Smooth muscle cell (in vitro differentiated cells): ENCODE results near the gene ECSIT. TPM values are rescaled to one million over a fixed set of nuclear protein-coding genes. Genes with fewer than 3 reads are reported as not detected.

Source experiments
- DNase-seq: peaks from one replicate; lab custom pipeline; 2025; ENCODE audit not compliant: unreplicated experiment; lab: John Stamatoyannopoulos, UW
- H2AFZ ChIP-seq: fragments of 200-600 bp; sonication (generic); 2 replicates; pipeline ENCODE4 v1.6.0; 2016; ENCODE audit warnings: antibody characterized with exemption, low read depth, mild to moderate bottlenecking
- H3F3A ChIP-seq: fragments of 200-600 bp; sonication (generic); 2 replicates; pipeline ENCODE4 v1.6.0; 2017; ENCODE audit warnings: antibody characterized with exemption, low read depth
- H3K27ac ChIP-seq: fragments of 200-600 bp; sonication (generic); 2 replicates; pipeline ENCODE4 v1.5.1; 2016; ENCODE audit warnings: low read depth, mild to moderate bottlenecking
- H3K27me3 ChIP-seq: fragments of 200-600 bp; sonication (generic); 2 replicates; pipeline ENCODE4 v1.6.1; 2016; ENCODE audit warnings: low read depth, mild to moderate bottlenecking
- H3K36me3 ChIP-seq: fragments of 200-600 bp; sonication (generic); 2 replicates; pipeline ENCODE4 v1.5.1; 2016; ENCODE audit warnings: low read depth
- H3K4me1 ChIP-seq: fragments of 200-600 bp; sonication (generic); 2 replicates; pipeline ENCODE4 v1.5.1; 2016; ENCODE audit warnings: low read depth
- H3K4me2 ChIP-seq: fragments of 200-600 bp; sonication (generic); 2 replicates; pipeline ENCODE4 v1.6.0; 2016; ENCODE audit warnings: mild to moderate bottlenecking
- H3K4me3 ChIP-seq: fragments of 200-600 bp; sonication (generic); 2 replicates; pipeline ENCODE4 v1.5.1; 2016; ENCODE audit warnings: mild to moderate bottlenecking
- H3K79me2 ChIP-seq: fragments of 200-600 bp; sonication (generic); 2 replicates; pipeline ENCODE4 v1.6.0; 2016; ENCODE audit warnings: low read depth, mild to moderate bottlenecking
- H3K9ac ChIP-seq: fragments of 200-600 bp; sonication (generic); 2 replicates; pipeline ENCODE4 v1.6.0; 2016; ENCODE audit warnings: low read depth
- H3K9me3 ChIP-seq: fragments of 200-600 bp; sonication (generic); replicated peaks from 2 replicates; pipeline ENCODE4 v1.5.1; 2016; ENCODE audit warnings: low read depth
- H4K20me1 ChIP-seq: fragments of 200-600 bp; sonication (generic); 2 replicates; pipeline ENCODE4 v1.6.0; 2016; ENCODE audit warnings: low read depth
- WGBS: methylation state at CpG from one replicate; pipeline ENCODE4 v1.1.7; 2016; ENCODE audit warnings: low lambda C conversion rate; 5-methylcytosine and 5-hydroxymethylcytosine counted together
- microRNA-seq: library from miRNA; unstranded; fragments of <30 nt; microRNA quantifications from one replicate; pipeline ENCODE4, GENCODE V29; 2016; ENCODE audit warnings: borderline number of aligned reads
- polyA plus RNA-seq: library from polyadenylated mRNA; unstranded; fragments of >200 nt; fragmentation: Nextera tagmentation; extraction: Ambion mirVana; gene quantifications from 2 replicates; pipeline ENCODE4 v1.2.1, GENCODE V29; 2016
- small RNA-seq: library from RNA; depleted of rRNA; stranded (forward); fragments of <200 nt; gene quantifications from one replicate; pipeline ENCODE3, GENCODE V24; 2014
- total RNA-seq: library from RNA; depleted of rRNA; stranded (reverse); fragments of >200 nt; gene quantifications from 2 replicates; pipeline ENCODE4 v1.2.3, GENCODE V29; 2014
- TF ChIP-seq, protein P1 (sequence below): fragments of 200-600 bp; sonication (generic); IDR thresholded peaks from 2 replicates; pipeline ENCODE4 v1.5.1; 2017; ENCODE audit warnings: borderline replicate concordance, mild to moderate bottlenecking, antibody characterized with exemption; ENCODE audit not compliant: insufficient read depth, poor library complexity, severe bottlenecking

Gene ECSIT
- total and polyA plus RNA-seq, 2 experiments from 2014 or later, result 21.1 to 32.1 TPM

DNA sequence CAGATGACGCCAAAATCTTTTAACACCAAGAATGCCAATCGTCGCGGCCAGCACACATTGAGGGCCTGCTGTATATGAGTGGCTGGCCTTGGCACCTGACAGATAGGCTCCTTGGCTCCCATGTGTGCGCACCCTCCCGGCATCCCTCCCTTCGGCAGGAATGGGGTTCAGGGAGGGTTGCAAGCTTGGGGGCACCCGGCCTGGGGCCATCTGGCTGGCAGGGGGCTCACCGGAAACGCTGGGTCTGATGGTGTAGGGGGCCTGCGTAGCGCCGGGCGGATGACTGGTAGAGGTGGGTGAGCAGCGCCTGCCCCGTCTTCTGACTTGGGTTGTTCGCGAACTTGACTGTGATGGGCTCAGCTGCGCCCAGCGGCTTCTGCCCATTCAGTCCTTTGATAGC, 71.1 kb downstream of the ECSIT start:
- Histone ChIP-seq H3K9ac (no peak overlapping the region), H2AFZ (no peak overlapping the region), H4K20me1 (no peaks in the 10 kb centered on the region), H3K4me1 (no peaks in the 10 kb centered on the region), H3K79me2 (no peaks in the 10 kb centered on the region), H3K4me2 (no peak overlapping the region), H3K9me3 (no peaks in the 10 kb centered on the region), H3K4me3 (no peak overlapping the region), H3K27ac (no peak overlapping the region), H3F3A (no peaks in the 10 kb centered on the region), H3K36me3 (no peaks in the 10 kb centered on the region), H3K27me3 (no peaks in the 10 kb centered on the region)
- DNase-seq, result no peak
- TF ChIP-seq, protein P1, sequence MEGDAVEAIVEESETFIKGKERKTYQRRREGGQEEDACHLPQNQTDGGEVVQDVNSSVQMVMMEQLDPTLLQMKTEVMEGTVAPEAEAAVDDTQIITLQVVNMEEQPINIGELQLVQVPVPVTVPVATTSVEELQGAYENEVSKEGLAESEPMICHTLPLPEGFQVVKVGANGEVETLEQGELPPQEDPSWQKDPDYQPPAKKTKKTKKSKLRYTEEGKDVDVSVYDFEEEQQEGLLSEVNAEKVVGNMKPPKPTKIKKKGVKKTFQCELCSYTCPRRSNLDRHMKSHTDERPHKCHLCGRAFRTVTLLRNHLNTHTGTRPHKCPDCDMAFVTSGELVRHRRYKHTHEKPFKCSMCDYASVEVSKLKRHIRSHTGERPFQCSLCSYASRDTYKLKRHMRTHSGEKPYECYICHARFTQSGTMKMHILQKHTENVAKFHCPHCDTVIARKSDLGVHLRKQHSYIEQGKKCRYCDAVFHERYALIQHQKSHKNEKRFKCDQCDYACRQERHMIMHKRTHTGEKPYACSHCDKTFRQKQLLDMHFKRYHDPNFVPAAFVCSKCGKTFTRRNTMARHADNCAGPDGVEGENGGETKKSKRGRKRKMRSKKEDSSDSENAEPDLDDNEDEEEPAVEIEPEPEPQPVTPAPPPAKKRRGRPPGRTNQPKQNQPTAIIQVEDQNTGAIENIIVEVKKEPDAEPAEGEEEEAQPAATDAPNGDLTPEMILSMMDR, result no peak
- 94% methylated on average over 20 of the region's 20 CpGs for WGBS

DNA sequence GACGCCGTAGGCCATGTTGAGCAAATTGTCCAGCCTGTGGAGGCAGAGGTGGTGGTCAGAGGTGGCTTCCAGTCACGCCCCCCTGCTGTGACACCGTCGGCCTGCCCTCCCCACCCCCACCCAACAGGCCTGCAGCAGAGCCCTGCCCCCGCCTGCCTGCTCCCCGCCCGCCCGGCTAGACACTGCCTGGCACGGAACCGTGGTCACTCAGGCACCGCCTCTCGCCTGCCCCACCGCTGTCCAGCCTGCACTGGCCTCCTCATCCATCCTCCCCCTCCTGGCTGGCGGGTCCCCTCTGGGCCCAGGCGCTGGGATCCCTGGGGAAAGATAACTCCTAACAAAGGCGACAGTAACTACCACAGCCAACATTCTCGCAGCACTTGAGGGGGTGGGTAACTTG, 71.8 kb downstream of the ECSIT start:
- Histone ChIP-seq H3K79me2 (no peaks in the 10 kb centered on the region), H3K4me3 (no peak overlapping the region), H3K36me3 (no peaks in the 10 kb centered on the region), H3F3A (no peaks in the 10 kb centered on the region), H3K4me1 (peaks cover 2% of the 10 kb centered on the region), H4K20me1 (no peaks in the 10 kb centered on the region), H3K9ac (no peak overlapping the region), H3K9me3 (no peaks in the 10 kb centered on the region), H2AFZ (no peak overlapping the region), H3K27ac (no peak overlapping the region), H3K4me2 (no peak overlapping the region), H3K27me3 (no peaks in the 10 kb centered on the region)
- WGBS, result 50% methylated on average over 12 of the region's 18 CpGs
- TF ChIP-seq, protein P1, result no peak
- no peak for DNase-seq

DNA sequence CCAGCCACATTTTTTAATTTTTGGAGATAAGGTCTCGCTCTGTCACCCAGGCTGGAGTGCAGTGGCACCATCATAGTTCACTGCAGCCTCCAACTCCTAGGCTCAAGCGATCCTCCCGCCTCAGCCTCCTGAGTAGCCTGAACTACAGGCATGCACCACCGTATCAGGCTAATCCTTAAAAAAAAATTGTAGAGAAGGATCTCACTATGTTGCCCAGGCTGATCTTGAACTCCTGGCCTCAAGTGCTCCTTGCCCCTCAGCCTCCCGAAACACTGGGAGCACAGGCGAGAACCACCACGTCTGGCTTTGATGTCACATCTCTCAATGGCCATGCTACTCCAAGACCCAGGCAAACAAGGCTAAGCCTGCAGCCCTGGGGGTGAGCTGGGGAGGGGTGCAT, 72.3 kb downstream of the ECSIT start:
- H3K9me3 ChIP-seq, result no peaks in the 10 kb centered on the region
- H3K9ac ChIP-seq, result no peak overlapping the region
- TF ChIP-seq, protein P1, result no peak
- no peaks in the 10 kb centered on the region for H3F3A ChIP-seq
- H2AFZ ChIP-seq, result no peak overlapping the region
- no peak for DNase-seq
- H3K36me3 ChIP-seq, result no peaks in the 10 kb centered on the region
- 93% methylated on average over 7 of the region's 7 CpGs for WGBS
- H4K20me1 ChIP-seq, result no peaks in the 10 kb centered on the region
- H3K4me3 ChIP-seq, result no peak overlapping the region
- H3K27ac ChIP-seq, result no peak overlapping the region
- no peaks in the 10 kb centered on the region for H3K27me3 ChIP-seq
- H3K79me2 ChIP-seq, result no peaks in the 10 kb centered on the region
- peaks cover 6% of the 10 kb centered on the region for H3K4me1 ChIP-seq
- no peak overlapping the region for H3K4me2 ChIP-seq

Small RNAs within 50 kb of the gene (microRNA-seq; reads per million reads assigned to microRNA genes)
- gene MIR7974, result not detected

Small RNAs within 50 kb of the gene (small RNA-seq; reads per million reads assigned to genes)
- gene MIR7974 (0.76 reads per million, percentile 25 among the genes with 10 or more reads in this experiment), gene RN7SL833P (0.18 reads per million)

Other genes with a start within 250 kb of the ECSIT start
- gene TSPAN16, start 233.0 kb downstream of the ECSIT start, total RNA-seq, result not detected in 2 replicates
- not detected in 2 replicates for gene TSPAN16, start 233.0 kb downstream of the ECSIT start, polyA plus RNA-seq
- gene RAB3D, start 189.5 kb downstream of the ECSIT start, total RNA-seq, result 11.0 and 11.9 TPM in 2 replicates
- 6.2 and 7.3 TPM in 2 replicates for gene RAB3D, start 189.5 kb downstream of the ECSIT start, polyA plus RNA-seq
- 162 and 163 TPM in 2 replicates for gene TMEM205, start 182.9 kb downstream of the ECSIT start, total RNA-seq
- 118 and 119 TPM in 2 replicates for gene TMEM205, start 182.9 kb downstream of the ECSIT start, polyA plus RNA-seq
- gene CCDC159, start 182.6 kb downstream of the ECSIT start, total RNA-seq, result 17.0 and 29.4 TPM in 2 replicates
- 8.7 and 9.8 TPM in 2 replicates for gene CCDC159, start 182.6 kb downstream of the ECSIT start, polyA plus RNA-seq
- 15.1 and 21.4 TPM in 2 replicates for gene PLPPR2, start 173.7 kb downstream of the ECSIT start, total RNA-seq
- gene PLPPR2, start 173.7 kb downstream of the ECSIT start, polyA plus RNA-seq, result 54.0 and 67.1 TPM in 2 replicates
- gene SWSAP1, start 154.5 kb downstream of the ECSIT start, total RNA-seq, result 0.99 and 1.3 TPM in 2 replicates
- gene SWSAP1, start 154.5 kb downstream of the ECSIT start, polyA plus RNA-seq, result 2.7 and 2.8 TPM in 2 replicates
- gene EPOR, start 144.8 kb downstream of the ECSIT start, total RNA-seq, result 9.9 and 11.3 TPM in 2 replicates
- gene EPOR, start 144.8 kb downstream of the ECSIT start, polyA plus RNA-seq, result 24.9 and 27.4 TPM in 2 replicates
- 5.5 and 9.6 TPM in 2 replicates for gene RGL3, start 109.8 kb downstream of the ECSIT start, total RNA-seq
- gene RGL3, start 109.8 kb downstream of the ECSIT start, polyA plus RNA-seq, result 6.6 and 39.0 TPM in 2 replicates
- gene ODAD3, start 94.0 kb downstream of the ECSIT start, total RNA-seq, result 1.0 TPM in 1 of 2 replicates, not detected in the other
- 3.8 and 5.1 TPM in 2 replicates for gene ODAD3, start 94.0 kb downstream of the ECSIT start, polyA plus RNA-seq
- gene PRKCSH, start 93.5 kb downstream of the ECSIT start, total RNA-seq, result 25.9 and 47.4 TPM in 2 replicates
- gene PRKCSH, start 93.5 kb downstream of the ECSIT start, polyA plus RNA-seq, result 165 and 169 TPM in 2 replicates
- gene ELAVL3, start 48.1 kb downstream of the ECSIT start, total RNA-seq, result not detected in 2 replicates
- gene ELAVL3, start 48.1 kb downstream of the ECSIT start, polyA plus RNA-seq, result not detected in 2 replicates
- gene ZNF653, start 23.3 kb downstream of the ECSIT start, total RNA-seq, result 2.2 and 2.9 TPM in 2 replicates
- gene ZNF653, start 23.3 kb downstream of the ECSIT start, polyA plus RNA-seq, result 5.5 and 10.8 TPM in 2 replicates
- gene CNN1, start 9.7 kb upstream of the ECSIT start, total RNA-seq, result 72.8 and 77.8 TPM in 2 replicates
- gene CNN1, start 9.7 kb upstream of the ECSIT start, polyA plus RNA-seq, result 99.5 and 125 TPM in 2 replicates
- gene ELOF1, start 30.1 kb upstream of the ECSIT start, total RNA-seq, result 18.6 and 20.3 TPM in 2 replicates
- 71.4 and 74.8 TPM in 2 replicates for gene ELOF1, start 30.1 kb upstream of the ECSIT start, polyA plus RNA-seq
- 1.9 and 19.8 TPM in 2 replicates for gene ACP5, start 48.5 kb upstream of the ECSIT start, total RNA-seq
- 0.89 and 1.9 TPM in 2 replicates for gene ACP5, start 48.5 kb upstream of the ECSIT start, polyA plus RNA-seq
- 24.1 and 26.9 TPM in 2 replicates for gene ZNF627, start 68.3 kb upstream of the ECSIT start, total RNA-seq
- 10.6 and 11.7 TPM in 2 replicates for gene ZNF627, start 68.3 kb upstream of the ECSIT start, polyA plus RNA-seq
- gene ZNF823, start 209.8 kb upstream of the ECSIT start, total RNA-seq, result 5.7 and 12.1 TPM in 2 replicates
- 0.95 and 1.0 TPM in 2 replicates for gene ZNF823, start 209.8 kb upstream of the ECSIT start, polyA plus RNA-seq
- 7.6 and 9.3 TPM in 2 replicates for gene ZNF441, start 237.9 kb upstream of the ECSIT start, total RNA-seq
- gene ZNF441, start 237.9 kb upstream of the ECSIT start, polyA plus RNA-seq, result 2.7 and 2.8 TPM in 2 replicates